ENCODE data around the gene APBA2. TPM values are rescaled to one million over a fixed set of nuclear protein-coding genes. Genes with fewer than 3 reads are reported as not detected.

APBA2 gene
- total and polyA plus RNA-seq, 2 donors from 2014 or later = 1.0 to 6.1 TPM

DNA sequence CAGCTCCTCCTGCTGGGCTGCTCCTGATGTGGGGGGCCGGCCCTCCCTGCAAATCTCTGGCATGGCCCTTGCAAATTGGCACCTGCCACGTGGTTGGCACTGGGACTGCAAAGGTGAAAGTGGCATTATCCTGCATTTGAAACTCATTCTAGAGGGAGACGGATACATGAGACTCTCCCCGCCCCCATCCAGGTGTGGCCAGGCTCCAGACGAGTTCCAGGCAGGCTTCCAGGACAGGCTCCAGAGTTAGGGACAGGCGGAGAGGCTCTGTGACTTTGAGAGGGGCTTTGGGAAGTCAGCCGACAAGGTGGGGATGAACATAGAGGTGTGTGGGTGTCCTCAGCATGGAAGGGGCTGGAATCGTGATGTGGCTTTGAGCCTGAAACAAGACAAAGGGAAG, 178.5 kb downstream of the APBA2 start:
- no peak for TF ChIP-seq CTCF (IDR thresholded peaks at IDR 0.05; ENCODE audit: borderline replicate concordance, extremely low read depth, insufficient read depth)

DNA sequence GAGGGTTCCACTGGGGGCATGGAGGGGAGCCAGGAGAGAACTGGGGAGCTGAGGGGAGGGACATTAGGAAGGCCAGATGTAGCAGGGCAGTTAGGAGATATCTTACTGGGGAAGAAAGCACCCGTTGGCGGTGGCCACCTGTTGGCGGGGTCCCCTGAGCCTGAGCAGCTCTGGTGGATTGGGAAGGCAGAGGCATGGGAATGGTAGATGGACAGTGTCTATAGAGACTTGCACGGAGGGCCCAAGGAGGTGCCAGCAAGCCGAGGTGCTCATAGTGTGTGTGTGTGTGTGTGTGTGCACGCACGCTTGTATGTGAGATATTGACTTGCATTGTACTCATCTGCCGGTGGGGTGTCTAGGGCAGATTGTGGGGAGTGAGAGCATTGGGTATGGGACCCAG, 179.0 kb downstream of the APBA2 start:
- no peak for TF ChIP-seq CTCF (IDR thresholded peaks at IDR 0.05; ENCODE audit: borderline replicate concordance, extremely low read depth, insufficient read depth)
- no peak for DNase-seq
- intact Hi-C loops (cut with DNase I) = no loop called here
- Histone ChIP-seq H3K9me3 (ENCODE audit: control insufficient read depth in 2 of 3, insufficient read depth in 1 of 3, low read length in 3 of 3) (peaks cover 0 to 7% (median 0%) of the 10 kb centered on the region in 3 donors), H3K27me3 (ENCODE audit: control insufficient read depth, insufficient read depth, low read length) (no peaks in the 10 kb centered on the region), H3K27ac (ENCODE audit: low read depth in 2 of 2, low read length in 2 of 2) (no peak overlapping the region), H3K4me1 (ENCODE audit: control insufficient read depth in 2 of 3, insufficient read depth in 2 of 3, low read depth in 1 of 3, low read length in 3 of 3) (no peaks in the 10 kb centered on the region), H3K4me3 (ENCODE audit: low read length in 3 of 3) (no peak overlapping the region), H3K36me3 (ENCODE audit: control insufficient read depth in 2 of 3, insufficient read depth in 3 of 3, low read length in 3 of 3) (no peaks in the 10 kb centered on the region), H3K9ac (ENCODE audit: low read length in 3 of 3) (no peak overlapping the region)
- no peak for FAIRE-seq

More for the DNA sequence above, 178.5 kb downstream of the APBA2 start:
- H3K27me3 ChIP-seq (ENCODE audit: control insufficient read depth, insufficient read depth, low read length) = no peaks in the 10 kb centered on the region
- DNase-seq (no peak), FAIRE-seq (no peak)
- no peaks in the 10 kb centered on the region for H3K36me3 ChIP-seq (ENCODE audit: control insufficient read depth in 2 of 3, insufficient read depth in 3 of 3, low read length in 3 of 3)
- H3K4me1 ChIP-seq (ENCODE audit: control insufficient read depth in 2 of 3, insufficient read depth in 2 of 3, low read depth in 1 of 3, low read length in 3 of 3) = no peaks in the 10 kb centered on the region
- no peak overlapping the region for H3K9ac ChIP-seq (ENCODE audit: low read length in 3 of 3)
- H3K9me3 ChIP-seq (ENCODE audit: control insufficient read depth in 2 of 3, insufficient read depth in 1 of 3, low read length in 3 of 3) = peaks cover 0 to 3% (median 0%) of the 10 kb centered on the region in 3 donors
- intact Hi-C loops (cut with DNase I) = no loop called here
- no peak overlapping the region for H3K27ac ChIP-seq (ENCODE audit: low read depth in 2 of 2, low read length in 2 of 2)
- H3K4me3 ChIP-seq (ENCODE audit: low read length in 3 of 3) = no peak overlapping the region

DNA sequence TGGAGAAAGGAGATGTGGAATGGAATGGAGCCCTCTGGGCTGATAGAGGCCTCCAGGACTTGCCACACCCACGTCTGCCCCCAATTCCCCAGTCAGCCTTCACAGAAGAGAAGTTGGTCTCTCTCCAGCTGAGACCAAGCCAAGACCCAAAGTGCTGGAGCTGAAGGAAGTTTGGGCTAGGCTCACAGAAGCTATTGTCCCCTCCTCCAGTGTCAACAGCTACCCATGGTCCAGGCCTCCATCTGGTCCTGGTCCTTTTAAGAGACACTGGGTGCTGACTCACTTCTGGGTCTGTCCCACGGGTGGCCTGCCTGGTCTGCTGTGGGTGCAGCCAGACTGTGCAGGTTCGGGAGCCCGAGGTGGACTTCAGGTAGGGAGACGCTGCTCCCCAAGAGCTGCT, 179.8 kb downstream of the APBA2 start:
- H3K27me3 ChIP-seq (ENCODE audit: control insufficient read depth, insufficient read depth, low read length) = no peaks in the 10 kb centered on the region
- peaks cover 0 to 9% (median 0%) of the 10 kb centered on the region in 3 donors for H3K9me3 ChIP-seq (ENCODE audit: control insufficient read depth in 2 of 3, insufficient read depth in 1 of 3, low read length in 3 of 3)
- no peaks in the 10 kb centered on the region for H3K4me1 ChIP-seq (ENCODE audit: control insufficient read depth in 2 of 3, insufficient read depth in 2 of 3, low read depth in 1 of 3, low read length in 3 of 3)
- H3K36me3 ChIP-seq (ENCODE audit: control insufficient read depth in 2 of 3, insufficient read depth in 3 of 3, low read length in 3 of 3) = no peaks in the 10 kb centered on the region
- DNase-seq = no peak
- no peak overlapping the region for H3K9ac ChIP-seq (ENCODE audit: low read length in 3 of 3)
- H3K27ac ChIP-seq (ENCODE audit: low read depth in 2 of 2, low read length in 2 of 2) = no peak overlapping the region
- FAIRE-seq = no peak
- H3K4me3 ChIP-seq (ENCODE audit: low read length in 3 of 3) = no peak overlapping the region
- TF ChIP-seq CTCF (IDR thresholded peaks at IDR 0.05; ENCODE audit: borderline replicate concordance, extremely low read depth, insufficient read depth) = no peak
- intact Hi-C loops (cut with DNase I) = no loop called here

- TF ChIP-seq CTCF (IDR thresholded peaks at IDR 0.05; ENCODE audit: borderline replicate concordance, extremely low read depth, insufficient read depth) = no peak
- Histone ChIP-seq H3K27me3 (ENCODE audit: control insufficient read depth, insufficient read depth, low read length) (no peaks in the 10 kb centered on the region), H3K27ac (ENCODE audit: low read depth in 2 of 2, low read length in 2 of 2) (no peak overlapping the region), H3K4me3 (ENCODE audit: low read length in 3 of 3) (no peak overlapping the region), H3K9me3 (ENCODE audit: control insufficient read depth in 2 of 3, insufficient read depth in 1 of 3, low read length in 3 of 3) (peaks cover 0 to 9% (median 0%) of the 10 kb centered on the region in 3 donors), H3K36me3 (ENCODE audit: control insufficient read depth in 2 of 3, insufficient read depth in 3 of 3, low read length in 3 of 3) (no peaks in the 10 kb centered on the region), H3K9ac (ENCODE audit: low read length in 3 of 3) (no peak overlapping the region), H3K4me1 (ENCODE audit: control insufficient read depth in 2 of 3, insufficient read depth in 2 of 3, low read depth in 1 of 3, low read length in 3 of 3) (no peaks in the 10 kb centered on the region)
- intact Hi-C loops (cut with DNase I) = no loop called here
- no peak for FAIRE-seq
- DNase-seq = no peak
Measured at GRCh38 chr15:29066310-29066709, 180.5 kb downstream of the APBA2 start.
